Measurements from ENCODE around the gene AASS. TPM values are rescaled to one million over a fixed set of nuclear protein-coding genes. Genes with fewer than 3 reads are reported as not detected.
A peak's percentile ranks its signal among the peaks of the same experiment; 100 is the strongest.

AASS gene
- total and polyA plus RNA-seq, 8 donors = 1.8 to 106 (median 12.1) TPM

- H3K36me3 ChIP-seq = no peaks in the 10 kb centered on the region
- intact Hi-C loops (cut with DNase I; ENCODE audit: low total_unique reads) = no loop called here
- TF ChIP-seq CTCF (IDR thresholded peaks at IDR 0.05) = no peak
- no peak for TF ChIP-seq EP300 (IDR thresholded peaks at IDR 0.05)
- no peak for TF ChIP-seq POLR2AphosphoS5 (IDR thresholded peaks at IDR 0.05)
- TF ChIP-seq POLR2A (IDR thresholded peaks at IDR 0.05) = no peak
- H3K9me3 ChIP-seq = no peaks in the 10 kb centered on the region
- H3K4me1 ChIP-seq = peaks cover 0 to 8% (median 4%) of the 10 kb centered on the region in 4 donors
- H3K4me3 ChIP-seq = no peak overlapping the region
- no peak for DNase-seq
- WGBS, 5 donors = 6 to 43% (median 25%) methylated on average over 2 of the region's 2 CpGs
- no peak overlapping the region for H3K27ac ChIP-seq
- no peaks in the 10 kb centered on the region for H3K27me3 ChIP-seq
Measured at GRCh38 chr7:122148878-122149277, 4.8 kb upstream of the AASS start.

GRCh38 chr7:122148081-122148480 lies 4.0 kb upstream of the AASS start:
- no peak for TF ChIP-seq EP300 (IDR thresholded peaks at IDR 0.05)
- TF ChIP-seq POLR2AphosphoS5 (IDR thresholded peaks at IDR 0.05) = no peak
- TF ChIP-seq POLR2A (IDR thresholded peaks at IDR 0.05) = no peak
- no peak for TF ChIP-seq CTCF (IDR thresholded peaks at IDR 0.05)
- intact Hi-C loops (cut with DNase I; ENCODE audit: low total_unique reads) = no loop called here
- Histone ChIP-seq H3K36me3 (no peaks in the 10 kb centered on the region), H3K4me1 (peaks cover 0 to 10% (median 7%) of the 10 kb centered on the region in 4 donors), H3K9me3 (no peaks in the 10 kb centered on the region), H3K4me3 (no peak overlapping the region), H3K27me3 (no peaks in the 10 kb centered on the region), H3K27ac (no peak overlapping the region)
- no peak for DNase-seq
- 61 to 82% (median 69%) methylated on average over 3 of the region's 3 CpGs for WGBS, 5 donors

- intact Hi-C loops (cut with DNase I; ENCODE audit: low total_unique reads) = no loop called here
- peaks cover 5 to 26% (median 14%) of the 10 kb centered on the region in 4 donors for H3K4me1 ChIP-seq
- TF ChIP-seq POLR2AphosphoS5 (IDR thresholded peaks at IDR 0.05) = no peak
- no peaks in the 10 kb centered on the region for H3K36me3 ChIP-seq
- H3K4me3 ChIP-seq = no peak overlapping the region
- no peak overlapping the region for H3K27ac ChIP-seq
- no peaks in the 10 kb centered on the region for H3K9me3 ChIP-seq
- DNase-seq = no peak
- 61 to 64% (median 64%) methylated on average over 4 of the region's 4 CpGs for WGBS, 5 donors
- H3K27me3 ChIP-seq = no peaks in the 10 kb centered on the region
Measured at GRCh38 chr7:122145937-122146645, 2.0 kb upstream of the AASS start.

GRCh38 chr7:122143376-122143750 lies 686 bp downstream of the AASS start:
- TF ChIP-seq EP300 (IDR thresholded peaks at IDR 0.05) (no peak), POLR2AphosphoS5 (IDR thresholded peaks at IDR 0.05) (no peak), CTCF (IDR thresholded peaks at IDR 0.05) (no peak), POLR2A (IDR thresholded peaks at IDR 0.05) (no peak)
- Histone ChIP-seq H3K36me3 (no peaks in the 10 kb centered on the region), H3K4me1 (peaks cover 5 to 30% (median 16%) of the 10 kb centered on the region in 4 donors), H3K27ac (peak overlapping the region; percentile 88 to 98 (median 96)), H3K9me3 (no peaks in the 10 kb centered on the region), H3K4me3 (peak overlapping the region; percentile 78 to 91 (median 85)), H3K27me3 (no peaks in the 10 kb centered on the region)
- peak; percentile 28 to 50 for DNase-seq
- WGBS, 5 donors = 0 to 1% (median 1%) methylated on average over 18 of the region's 18 CpGs
- intact Hi-C loops (cut with DNase I; ENCODE audit: low total_unique reads) = no loop called here

- no peak for TF ChIP-seq CTCF (IDR thresholded peaks at IDR 0.05)
- TF ChIP-seq POLR2A (IDR thresholded peaks at IDR 0.05) = no peak
- no peak for TF ChIP-seq EP300 (IDR thresholded peaks at IDR 0.05)
- TF ChIP-seq POLR2AphosphoS5 (IDR thresholded peaks at IDR 0.05) = no peak
- Histone ChIP-seq H3K27ac (no peak overlapping the region), H3K36me3 (no peaks in the 10 kb centered on the region), H3K27me3 (no peaks in the 10 kb centered on the region), H3K9me3 (no peaks in the 10 kb centered on the region), H3K4me3 (no peak overlapping the region), H3K4me1 (peaks cover 5 to 50% (median 28%) of the 10 kb centered on the region in 4 donors)
- intact Hi-C loops (cut with DNase I; ENCODE audit: low total_unique reads) = no loop called here
- WGBS, 5 donors = 86 to 95% (median 92%) methylated on average over 1 of the region's 1 CpG
- no peak for DNase-seq
Measured at GRCh38 chr7:122140918-122141317, 3.1 kb downstream of the AASS start.

All from stomach (tissue), 9 donors.